ENCODE results near the gene LRRC26. TPM values are rescaled to one million over a fixed set of nuclear protein-coding genes. Genes with fewer than 3 reads are reported as not detected.

LRRC26 gene
- total RNA-seq, 1 donor from 2014 or later: not detected

- no peak overlapping the region for H3K27ac ChIP-seq (ENCODE audit: low read depth, low read length)
- peaks cover 13 to 23% (median 16%) of the 10 kb centered on the region in 3 donors for H3K4me1 ChIP-seq (ENCODE audit: control insufficient read depth in 3 of 3, insufficient read depth in 3 of 3, low read length in 3 of 3)
- H3K4me3 ChIP-seq (ENCODE audit: low read length in 3 of 3): peak overlapping the region in 2 of 3 donors; percentile 62 to 64
- H3K27me3 ChIP-seq (ENCODE audit: control insufficient read depth in 3 of 3, insufficient read depth in 3 of 3, low read length in 3 of 3): peaks cover 68 to 100% (median 89%) of the 10 kb centered on the region in 3 donors
- H3K9ac ChIP-seq (ENCODE audit: low read depth in 1 of 3, low read length in 3 of 3): peak overlapping the region in 1 of 3 donors; percentile 45
- H3K36me3 ChIP-seq (ENCODE audit: control insufficient read depth in 3 of 3, insufficient read depth in 3 of 3, low read length in 3 of 3): no peaks in the 10 kb centered on the region
- H3K9me3 ChIP-seq (ENCODE audit: control insufficient read depth in 3 of 3, low read length in 3 of 3): no peaks in the 10 kb centered on the region
These were observed 671 bp downstream of the LRRC26 start for GRCh38 chr9:137168904-137169856.

- Histone ChIP-seq H3K9ac (ENCODE audit: low read depth in 1 of 3, low read length in 3 of 3) (peak overlapping the region in 1 of 3 donors; percentile 45), H3K27me3 (ENCODE audit: control insufficient read depth in 3 of 3, insufficient read depth in 3 of 3, low read length in 3 of 3) (peaks cover 74 to 100% (median 94%) of the 10 kb centered on the region in 3 donors), H3K4me1 (ENCODE audit: control insufficient read depth in 3 of 3, insufficient read depth in 3 of 3, low read length in 3 of 3) (peaks cover 13 to 24% (median 16%) of the 10 kb centered on the region in 3 donors), H3K36me3 (ENCODE audit: control insufficient read depth in 3 of 3, insufficient read depth in 3 of 3, low read length in 3 of 3) (no peaks in the 10 kb centered on the region), H3K27ac (ENCODE audit: low read depth, low read length) (no peak overlapping the region), H3K4me3 (ENCODE audit: low read length in 3 of 3) (peak overlapping the region in 1 of 3 donors; percentile 62), H3K9me3 (ENCODE audit: control insufficient read depth in 3 of 3, low read length in 3 of 3) (no peaks in the 10 kb centered on the region)
These were observed 1.3 kb downstream of the LRRC26 start for GRCh38 chr9:137168573-137168903.

- Histone ChIP-seq H3K9me3 (ENCODE audit: control insufficient read depth in 3 of 3, low read length in 3 of 3) (no peaks in the 10 kb centered on the region), H3K27me3 (ENCODE audit: control insufficient read depth in 3 of 3, insufficient read depth in 3 of 3, low read length in 3 of 3) (peaks cover 80 to 99% (median 93%) of the 10 kb centered on the region in 3 donors), H3K36me3 (ENCODE audit: control insufficient read depth in 3 of 3, insufficient read depth in 3 of 3, low read length in 3 of 3) (no peaks in the 10 kb centered on the region), H3K4me3 (ENCODE audit: low read length in 3 of 3) (no peak overlapping the region), H3K9ac (ENCODE audit: low read depth in 1 of 3, low read length in 3 of 3) (no peak overlapping the region), H3K4me1 (ENCODE audit: control insufficient read depth in 3 of 3, insufficient read depth in 3 of 3, low read length in 3 of 3) (peaks cover 15 to 29% (median 19%) of the 10 kb centered on the region in 3 donors), H3K27ac (ENCODE audit: low read depth, low read length) (no peak overlapping the region)
These were observed 1.9 kb downstream of the LRRC26 start for GRCh38 chr9:137167747-137168572.

GRCh38 chr9:137167277-137167746 lies 2.5 kb downstream of the LRRC26 start:
- Histone ChIP-seq H3K4me3 (ENCODE audit: low read length in 3 of 3) (no peak overlapping the region), H3K9me3 (ENCODE audit: control insufficient read depth in 3 of 3, low read length in 3 of 3) (no peaks in the 10 kb centered on the region), H3K27ac (ENCODE audit: low read depth, low read length) (no peak overlapping the region), H3K27me3 (ENCODE audit: control insufficient read depth in 3 of 3, insufficient read depth in 3 of 3, low read length in 3 of 3) (peaks cover 77 to 98% (median 94%) of the 10 kb centered on the region in 3 donors), H3K4me1 (ENCODE audit: control insufficient read depth in 3 of 3, insufficient read depth in 3 of 3, low read length in 3 of 3) (peaks cover 15 to 34% (median 19%) of the 10 kb centered on the region in 3 donors), H3K36me3 (ENCODE audit: control insufficient read depth in 3 of 3, insufficient read depth in 3 of 3, low read length in 3 of 3) (no peaks in the 10 kb centered on the region), H3K9ac (ENCODE audit: low read depth in 1 of 3, low read length in 3 of 3) (no peak overlapping the region)

GRCh38 chr9:137166380-137167229 lies 3.2 kb downstream of the LRRC26 start:
- no peak overlapping the region for H3K9ac ChIP-seq (ENCODE audit: low read depth in 1 of 3, low read length in 3 of 3)
- no peak overlapping the region for H3K4me3 ChIP-seq (ENCODE audit: low read length in 3 of 3)
- no peaks in the 10 kb centered on the region for H3K9me3 ChIP-seq (ENCODE audit: control insufficient read depth in 3 of 3, low read length in 3 of 3)
- peaks cover 70 to 98% (median 91%) of the 10 kb centered on the region in 3 donors for H3K27me3 ChIP-seq (ENCODE audit: control insufficient read depth in 3 of 3, insufficient read depth in 3 of 3, low read length in 3 of 3)
- H3K36me3 ChIP-seq (ENCODE audit: control insufficient read depth in 3 of 3, insufficient read depth in 3 of 3, low read length in 3 of 3): no peaks in the 10 kb centered on the region
- peaks cover 15 to 34% (median 21%) of the 10 kb centered on the region in 3 donors for H3K4me1 ChIP-seq (ENCODE audit: control insufficient read depth in 3 of 3, insufficient read depth in 3 of 3, low read length in 3 of 3)
- no peak overlapping the region for H3K27ac ChIP-seq (ENCODE audit: low read depth, low read length)

- Histone ChIP-seq H3K9me3 (ENCODE audit: control insufficient read depth in 3 of 3, low read length in 3 of 3) (no peaks in the 10 kb centered on the region), H3K27ac (ENCODE audit: low read depth, low read length) (no peak overlapping the region), H3K27me3 (ENCODE audit: control insufficient read depth in 3 of 3, insufficient read depth in 3 of 3, low read length in 3 of 3) (peaks cover 66 to 94% (median 87%) of the 10 kb centered on the region in 3 donors), H3K4me3 (ENCODE audit: low read length in 3 of 3) (no peak overlapping the region), H3K4me1 (ENCODE audit: control insufficient read depth in 3 of 3, insufficient read depth in 3 of 3, low read length in 3 of 3) (peaks cover 15 to 34% (median 21%) of the 10 kb centered on the region in 3 donors), H3K36me3 (ENCODE audit: control insufficient read depth in 3 of 3, insufficient read depth in 3 of 3, low read length in 3 of 3) (no peaks in the 10 kb centered on the region), H3K9ac (ENCODE audit: low read depth in 1 of 3, low read length in 3 of 3) (no peak overlapping the region)
These were observed 4.5 kb downstream of the LRRC26 start for GRCh38 chr9:137165250-137165836.

- peaks cover 66 to 94% (median 86%) of the 10 kb centered on the region in 3 donors for H3K27me3 ChIP-seq (ENCODE audit: control insufficient read depth in 3 of 3, insufficient read depth in 3 of 3, low read length in 3 of 3)
These were observed 5.2 kb downstream of the LRRC26 start for GRCh38 chr9:137164370-137165249.

GRCh38 chr9:137163805-137164204 lies 6.0 kb downstream of the LRRC26 start:
- Histone ChIP-seq H3K9ac (ENCODE audit: low read depth in 1 of 3, low read length in 3 of 3) (no peak overlapping the region), H3K27ac (ENCODE audit: low read depth, low read length) (no peak overlapping the region), H3K4me3 (ENCODE audit: low read length in 3 of 3) (no peak overlapping the region), H3K36me3 (ENCODE audit: control insufficient read depth in 3 of 3, insufficient read depth in 3 of 3, low read length in 3 of 3) (no peaks in the 10 kb centered on the region), H3K27me3 (ENCODE audit: control insufficient read depth in 3 of 3, insufficient read depth in 3 of 3, low read length in 3 of 3) (peaks cover 67 to 92% (median 86%) of the 10 kb centered on the region in 3 donors), H3K9me3 (ENCODE audit: control insufficient read depth in 3 of 3, low read length in 3 of 3) (no peaks in the 10 kb centered on the region), H3K4me1 (ENCODE audit: control insufficient read depth in 3 of 3, insufficient read depth in 3 of 3, low read length in 3 of 3) (peaks cover 5 to 19% (median 13%) of the 10 kb centered on the region in 3 donors)

More at GRCh38 chr9:137164370-137165249, 5.2 kb downstream of the LRRC26 start:
- no peaks in the 10 kb centered on the region for H3K36me3 ChIP-seq (ENCODE audit: control insufficient read depth in 3 of 3, insufficient read depth in 3 of 3, low read length in 3 of 3)
- no peak overlapping the region for H3K4me3 ChIP-seq (ENCODE audit: low read length in 3 of 3)
- H3K27ac ChIP-seq (ENCODE audit: low read depth, low read length): no peak overlapping the region
- peaks cover 13 to 27% (median 19%) of the 10 kb centered on the region in 3 donors for H3K4me1 ChIP-seq (ENCODE audit: control insufficient read depth in 3 of 3, insufficient read depth in 3 of 3, low read length in 3 of 3)
- H3K9me3 ChIP-seq (ENCODE audit: control insufficient read depth in 3 of 3, low read length in 3 of 3): no peaks in the 10 kb centered on the region
- H3K9ac ChIP-seq (ENCODE audit: low read depth in 1 of 3, low read length in 3 of 3): no peak overlapping the region

All from skeletal muscle tissue (tissue), 4 donors.